Dendritic cell treated with granulocyte-macrophage colony-stimulating factor and Interleukin-4, amounts not matched to agents 40 ng/mL and 50 ng/mL, for 4 days (primary cell): ENCODE data around the gene GPX6.
"Not testable (repeated sequence)": the region's sequence is repeated elsewhere in the genome, so short reads cannot be mapped to it uniquely, and the experiment has no call there.

Source experiments
- H3K27ac Mint-ChIP-seq: one replicate; pipeline ENCODE4 v1.8.0; 2022; ENCODE audit warnings: mild to moderate bottlenecking, mixed read lengths
- H3K27me3 Mint-ChIP-seq: one replicate; pipeline ENCODE4 v1.8.0; 2022; ENCODE audit warnings: mild to moderate bottlenecking, mixed read lengths
- H3K36me3 Mint-ChIP-seq: one replicate; pipeline ENCODE4 v1.8.0; 2022; ENCODE audit warnings: low read depth, mixed read lengths
- H3K4me1 Mint-ChIP-seq: one replicate; pipeline ENCODE4 v1.8.0; 2022; ENCODE audit warnings: low read depth, mixed read lengths
- H3K4me3 Mint-ChIP-seq: one replicate; pipeline ENCODE4 v1.8.0; 2022; ENCODE audit warnings: mild to moderate bottlenecking, moderate library complexity, mixed read lengths
- H3K9me3 Mint-ChIP-seq: one replicate; pipeline ENCODE4 v1.8.0; 2022; ENCODE audit warnings: mixed read lengths
- intact Hi-C: fragments of 100-400 bp; cut with micrococcal nuclease; formaldehyde crosslinking; loops from one replicate; pipeline ENCODE4 v1.15.0; 2022

Gene GPX6

DNA sequence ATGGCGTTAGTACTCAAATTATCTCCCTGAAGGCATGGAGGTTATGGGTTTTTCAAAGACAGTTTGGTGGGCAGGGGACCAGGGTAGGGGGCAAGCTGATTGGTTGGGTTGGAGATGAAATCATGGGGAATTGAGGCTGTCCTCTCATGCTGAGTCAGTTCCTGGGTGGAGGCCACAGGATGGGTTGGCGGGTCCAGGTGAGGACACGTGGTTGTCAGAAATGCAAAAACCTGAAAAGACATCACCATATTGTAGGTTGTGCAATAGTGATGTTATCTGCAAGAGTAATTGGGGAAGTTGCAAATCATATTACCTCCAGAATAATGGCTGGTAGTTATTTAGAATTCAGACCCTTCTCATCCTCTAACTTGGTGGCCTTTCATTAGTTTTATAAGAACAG, 30.1 kb downstream of the GPX6 start:
- Mint-ChIP-seq H3K9me3 (peaks cover 9% of the 10 kb centered on the region), H3K27me3 (peaks cover 46% of the 10 kb centered on the region), H3K4me3 (no peak overlapping the region), H3K36me3 (no peaks in the 10 kb centered on the region), H3K4me1 (peaks cover 10% of the 10 kb centered on the region), H3K27ac (no peak overlapping the region)
- intact Hi-C loops = no loop called here

DNA sequence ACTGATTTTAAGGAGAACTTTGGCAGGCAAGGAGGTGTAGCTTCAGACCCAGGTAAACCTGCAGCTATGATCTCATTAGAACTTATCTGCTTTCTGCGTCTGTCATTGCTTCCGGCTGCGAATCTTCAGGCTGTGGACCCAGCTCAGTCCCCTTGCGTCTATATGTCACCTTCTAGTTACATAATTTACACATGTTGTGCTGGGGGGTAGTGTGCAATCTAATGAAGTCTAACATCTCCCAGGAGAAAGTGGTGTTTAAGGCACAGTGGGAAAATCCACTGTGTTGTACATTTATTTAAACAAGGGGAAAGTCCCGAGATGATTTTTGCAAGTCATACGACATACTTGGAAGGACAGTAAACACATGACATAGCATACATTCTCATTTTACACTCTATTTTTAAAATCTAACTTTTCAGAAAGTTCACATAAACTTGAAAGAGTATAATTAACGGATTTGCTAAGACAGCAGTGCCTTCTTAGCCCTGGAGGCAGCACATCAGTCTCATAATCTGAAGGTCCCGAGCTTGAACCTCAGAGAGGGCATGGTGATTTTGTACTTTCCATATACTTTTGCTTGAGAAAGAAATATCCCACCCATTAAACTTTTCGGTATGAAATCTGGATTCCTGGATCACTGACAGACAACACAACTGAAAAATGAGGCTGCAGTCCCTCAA, 35.2 kb downstream of the GPX6 start:
- H3K27ac Mint-ChIP-seq = no peak overlapping the region
- H3K27me3 Mint-ChIP-seq = peaks cover 44% of the 10 kb centered on the region
- H3K36me3 Mint-ChIP-seq = no peaks in the 10 kb centered on the region
- no peak overlapping the region for H3K4me3 Mint-ChIP-seq
- peaks cover 5% of the 10 kb centered on the region for H3K9me3 Mint-ChIP-seq
- intact Hi-C loops = no loop called here
- H3K4me1 Mint-ChIP-seq = no peaks in the 10 kb centered on the region

DNA sequence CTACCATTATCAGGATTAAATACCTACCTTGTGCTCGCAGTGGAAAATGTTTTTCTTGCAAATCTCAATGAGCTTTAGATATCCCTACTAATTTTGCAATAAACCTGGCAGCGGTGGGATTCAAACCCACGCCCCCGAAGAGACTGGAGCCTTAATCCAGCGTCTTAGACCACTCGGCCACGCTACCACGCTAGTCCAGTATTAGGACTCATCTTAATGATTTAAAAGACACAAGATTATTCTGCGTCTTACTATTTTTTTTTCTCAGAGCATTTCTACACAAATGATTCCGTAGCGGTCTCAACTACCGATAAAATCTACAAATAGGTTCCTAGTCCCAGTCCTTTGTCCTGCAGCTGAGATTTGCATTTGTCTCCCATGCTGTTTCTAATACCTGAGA, 37.1 kb downstream of the GPX6 start:
- intact Hi-C loops = no loop called here
- H3K36me3 Mint-ChIP-seq = no peaks in the 10 kb centered on the region
- H3K27me3 Mint-ChIP-seq = peaks cover 48% of the 10 kb centered on the region

DNA sequence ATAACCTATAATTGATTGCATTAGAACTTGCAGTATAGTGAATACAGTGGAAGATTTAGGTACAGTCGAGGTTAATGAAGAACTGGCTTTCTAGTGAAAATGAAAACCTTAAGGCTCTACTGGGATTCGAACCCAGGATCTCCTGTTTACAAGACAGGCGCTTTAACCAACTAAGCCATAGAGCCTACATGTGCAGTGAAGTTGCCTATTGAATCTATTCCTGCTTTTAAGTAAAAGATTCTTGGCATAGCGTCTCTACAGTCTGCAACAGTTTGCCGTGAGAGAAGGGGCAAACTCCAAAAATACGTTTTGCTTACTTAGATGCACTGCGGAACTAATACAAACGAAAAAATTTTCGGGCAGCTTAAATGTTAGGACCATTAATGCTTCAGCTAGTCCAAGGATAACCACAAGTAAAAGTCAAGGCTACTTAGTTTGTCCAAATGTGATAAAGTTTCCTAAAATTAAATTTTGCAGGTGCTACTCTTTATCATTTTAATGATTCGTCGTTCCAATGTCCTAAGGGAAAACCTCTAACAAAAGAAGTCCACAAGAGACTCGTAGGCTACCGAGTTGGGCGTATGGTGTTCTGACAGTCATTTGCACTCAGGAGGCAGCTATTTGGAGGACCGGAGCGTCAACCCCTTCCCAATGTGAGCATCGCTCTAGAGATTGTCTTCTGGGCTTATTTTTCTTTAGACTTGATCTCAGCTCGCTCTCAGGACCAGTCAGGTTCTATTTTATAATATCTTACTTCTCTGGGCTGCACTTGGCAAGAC, 41.0 kb downstream of the GPX6 start:
- Mint-ChIP-seq H3K36me3 (no peaks in the 10 kb centered on the region), H3K27ac (no peak overlapping the region), H3K4me3 (no peak overlapping the region), H3K9me3 (no peaks in the 10 kb centered on the region), H3K4me1 (no peaks in the 10 kb centered on the region), H3K27me3 (peaks cover 37% of the 10 kb centered on the region)
- intact Hi-C loops = no loop called here

More for the DNA sequence above, 37.1 kb downstream of the GPX6 start:
- no peak overlapping the region for H3K4me3 Mint-ChIP-seq
- H3K27ac Mint-ChIP-seq = no peak overlapping the region
- no peaks in the 10 kb centered on the region for H3K4me1 Mint-ChIP-seq
- no peaks in the 10 kb centered on the region for H3K9me3 Mint-ChIP-seq

GRCh38 chr6:28469153-28469745, 46.3 kb downstream of the GPX6 start:
- H3K27me3 Mint-ChIP-seq, H3K4me3 Mint-ChIP-seq, intact Hi-C loops, H3K4me1 Mint-ChIP-seq, H3K27ac Mint-ChIP-seq, H3K36me3 Mint-ChIP-seq, H3K9me3 Mint-ChIP-seq: not testable (repeated sequence)

DNA sequence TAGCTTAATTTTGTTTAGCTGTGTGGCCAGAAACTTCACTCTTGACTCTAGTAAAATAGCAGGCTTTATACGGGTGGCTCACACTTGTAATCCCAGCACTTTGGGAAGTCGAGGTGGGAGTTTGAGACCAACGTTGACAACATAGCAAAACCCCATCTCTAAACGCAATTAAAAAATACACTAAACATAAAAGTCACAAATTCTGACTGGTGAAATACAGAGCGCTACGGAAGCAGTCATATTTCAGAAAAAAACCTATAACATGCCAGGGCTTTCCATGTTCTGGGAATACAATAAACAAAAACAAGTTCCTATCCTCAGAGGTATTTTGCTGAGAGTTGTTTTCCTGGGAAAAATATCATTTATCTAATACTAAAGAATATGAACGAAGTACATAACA, 47.5 kb downstream of the GPX6 start:
- no peaks in the 10 kb centered on the region for H3K4me1 Mint-ChIP-seq
- H3K36me3 Mint-ChIP-seq = no peaks in the 10 kb centered on the region
- H3K4me3 Mint-ChIP-seq = no peak overlapping the region
- intact Hi-C loops = no loop called here
- no peaks in the 10 kb centered on the region for H3K9me3 Mint-ChIP-seq
- H3K27me3 Mint-ChIP-seq = peaks cover 10% of the 10 kb centered on the region
- no peak overlapping the region for H3K27ac Mint-ChIP-seq

DNA sequence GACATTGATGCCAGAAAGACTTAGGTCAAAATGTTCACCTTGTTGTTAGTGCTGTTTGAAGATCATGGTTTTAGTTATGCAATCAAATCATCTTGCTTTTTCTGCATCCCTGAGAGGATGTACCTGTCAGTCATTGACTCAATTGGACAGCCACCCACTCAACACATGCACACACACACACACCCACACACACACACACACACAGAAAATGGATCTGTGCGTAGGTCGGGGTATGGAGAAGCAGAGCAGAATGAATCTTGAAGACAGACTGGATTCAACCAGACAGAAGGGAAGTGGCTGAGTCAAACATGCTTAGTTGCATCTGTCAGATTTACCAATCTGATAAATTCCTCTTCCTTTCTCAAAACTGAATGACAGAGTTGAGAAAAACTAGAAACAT, 53.2 kb downstream of the GPX6 start:
- H3K4me3 Mint-ChIP-seq = no peak overlapping the region
- H3K4me1 Mint-ChIP-seq = no peaks in the 10 kb centered on the region
- no peaks in the 10 kb centered on the region for H3K36me3 Mint-ChIP-seq
- H3K27me3 Mint-ChIP-seq = peaks cover 26% of the 10 kb centered on the region
- intact Hi-C loops = no loop called here
- H3K9me3 Mint-ChIP-seq = no peaks in the 10 kb centered on the region
- H3K27ac Mint-ChIP-seq = no peak overlapping the region

- Mint-ChIP-seq H3K4me3 (no peak overlapping the region), H3K36me3 (no peaks in the 10 kb centered on the region), H3K4me1 (no peaks in the 10 kb centered on the region), H3K9me3 (no peaks in the 10 kb centered on the region), H3K27me3 (peaks cover 24% of the 10 kb centered on the region), H3K27ac (no peak overlapping the region)
- intact Hi-C loops = no loop called here
Observed at GRCh38 chr6:28458568-28458967, 57.0 kb downstream of the GPX6 start.
